ENCODE measurements around the gene LY6G6F. TPM values are rescaled to one million over a fixed set of nuclear protein-coding genes. Genes with fewer than 3 reads are reported as not detected.

Gene LY6G6F
- total and polyA plus RNA-seq, 8 donors: not detected

- ATAC-seq: peak; percentile 25 to 39 (median 37)
- no peaks in the 10 kb centered on the region for H3K36me3 ChIP-seq
Measured at GRCh38 chr6:31659649-31660380, 46.9 kb upstream of the LY6G6F start.

GRCh38 chr6:31660381-31661261, 46.0 kb upstream of the LY6G6F start, which contains the start of gene C6orf47:
Gene C6orf47, minus strand, starts transcription at chr6:31660778. Its CDS starts 831 bp downstream, at chr6:31659947.
- DNase-seq (peak; percentile 82 to 94 (median 85)), FAIRE-seq (no peak), ATAC-seq (peak; percentile 78 to 84 (median 82))
- no peaks in the 10 kb centered on the region for H3K36me3 ChIP-seq
- peaks cover 21 to 30% (median 27%) of the 10 kb centered on the region in 3 donors for H3K4me1 ChIP-seq
- H3K27me3 ChIP-seq: no peaks in the 10 kb centered on the region
- WGBS, 2 donors: 0% methylated on average over 41 to 52 of the region's 52 CpGs
- intact Hi-C loops (cut with DNase I): no loop called here
- TF ChIP-seq CTCF (IDR thresholded peaks at IDR 0.05): no peak
- peak within 1 kb of the TSS; percentile 63 to 79 (median 66) for H3K27ac ChIP-seq
- peak within 1 kb of the TSS; percentile 50 to 76 (median 64) for H3K4me3 ChIP-seq
- no peaks in the 10 kb centered on the region for H3K9me3 ChIP-seq

More at GRCh38 chr6:31659649-31660380, 46.9 kb upstream of the LY6G6F start:
- peak overlapping the region; percentile 50 to 76 (median 64) for H3K4me3 ChIP-seq
- no peaks in the 10 kb centered on the region for H3K27me3 ChIP-seq
- H3K9me3 ChIP-seq: no peaks in the 10 kb centered on the region
- H3K27ac ChIP-seq: peak overlapping the region; percentile 63 to 79 (median 66)
- H3K4me1 ChIP-seq: peaks cover 21 to 30% (median 27%) of the 10 kb centered on the region in 3 donors
- WGBS, 2 donors: 8% methylated on average over 13 of the region's 13 CpGs
- intact Hi-C loops (cut with DNase I): no loop called here
- DNase-seq (peak in 1 of 6 donors; percentile 33), FAIRE-seq (no peak)
- TF ChIP-seq CTCF (IDR thresholded peaks at IDR 0.05): no peak

GRCh38 chr6:31661262-31662123, 45.2 kb upstream of the LY6G6F start:
- Histone ChIP-seq H3K4me3 (peak overlapping the region in 1 of 4 donors; percentile 66), H3K27ac (peak overlapping the region in 2 of 4 donors; percentile 64 to 79), H3K27me3 (no peaks in the 10 kb centered on the region), H3K4me1 (peaks cover 21 to 30% (median 27%) of the 10 kb centered on the region in 3 donors), H3K36me3 (no peaks in the 10 kb centered on the region), H3K9me3 (no peaks in the 10 kb centered on the region)
- FAIRE-seq: no peak
- 65 to 73% methylated on average over 12 of the region's 12 CpGs for WGBS, 2 donors
- no peak for TF ChIP-seq CTCF (IDR thresholded peaks at IDR 0.05)
- no peak for DNase-seq
- intact Hi-C loops (cut with DNase I): no loop called here
- ATAC-seq: no peak

- no peak for FAIRE-seq
- peak in 1 of 6 donors; percentile 22 for DNase-seq
- 82 to 91% methylated on average over 12 of the region's 12 CpGs for WGBS, 2 donors
- H3K4me3 ChIP-seq: no peak overlapping the region
- no peak for ATAC-seq
- peaks cover 0 to 2% (median 0%) of the 10 kb centered on the region in 3 donors for H3K36me3 ChIP-seq
- H3K9me3 ChIP-seq: no peaks in the 10 kb centered on the region
- H3K27me3 ChIP-seq: no peaks in the 10 kb centered on the region
- intact Hi-C loops (cut with DNase I): no loop called here
- H3K27ac ChIP-seq: no peak overlapping the region
- peaks cover 27 to 38% (median 28%) of the 10 kb centered on the region in 3 donors for H3K4me1 ChIP-seq
- no peak for TF ChIP-seq CTCF (IDR thresholded peaks at IDR 0.05)
Measured at GRCh38 chr6:31662124-31662723, 44.4 kb upstream of the LY6G6F start.

All from pancreas (tissue), 10 donors.